ENCODE data around the gene RUNX2. TPM values are rescaled to one million over a fixed set of nuclear protein-coding genes. Genes with fewer than 3 reads are reported as not detected.

Gene RUNX2
- total and polyA plus RNA-seq, 2 donors (not counting 1 experiment from before 2014, with no cell fraction given), result 1.3 to 2.4 TPM

GRCh38 chr6:45698046-45698445 is 369.9 kb downstream of the RUNX2 start:
- Mint-ChIP-seq H3K27ac (no peak overlapping the region), H3K4me1 (peaks cover 8% of the 10 kb centered on the region), H3K4me3 (no peak overlapping the region), H3K27me3 (no peaks in the 10 kb centered on the region), H3K9me3 (ENCODE audit: insufficient read depth) (no peaks in the 10 kb centered on the region)
- no peak overlapping the region for H3K9ac ChIP-seq (ENCODE audit: low read length)
- no peaks in the 10 kb centered on the region for H4K20me1 ChIP-seq (ENCODE audit: control insufficient read depth, insufficient read depth, low read length, poor library complexity, severe bottlenecking)
- intact Hi-C loops (cut with micrococcal nuclease), result no loop called here
- ChIA-PET POLR2A (no interaction called here), CTCF (no interaction called here)
- no peak overlapping the region for H2AFZ ChIP-seq (ENCODE audit: insufficient read depth, low read depth, low read length, poor library complexity, severe bottlenecking)
- no peak for ATAC-seq (ENCODE audit: low read depth)
- H3K9me3 ChIP-seq (ENCODE audit: control extremely low read depth in 1 of 3, control insufficient read depth in 2 of 3, insufficient read depth in 1 of 3, low read length in 2 of 3), result no peaks in the 10 kb centered on the region
- H3K79me2 ChIP-seq (ENCODE audit: control insufficient read depth, insufficient read depth, low read length), result no peaks in the 10 kb centered on the region
- 100% methylated on average over 1 of the region's 2 CpGs for WGBS (ENCODE audit: insufficient coverage)
- no peak overlapping the region for H3K4me3 ChIP-seq (ENCODE audit: control extremely low read depth in 1 of 5, extremely low read depth in 1 of 5, insufficient read depth in 1 of 5, low read depth in 2 of 5, low read length in 4 of 5)
- no peak overlapping the region for H3K27ac ChIP-seq (ENCODE audit: low read length in 2 of 2)
- peaks cover 0 to 4% of the 10 kb centered on the region in 2 donors for H3K4me1 ChIP-seq (ENCODE audit: control insufficient read depth in 2 of 2, insufficient read depth in 2 of 2, low read length in 2 of 2)
- no peaks in the 10 kb centered on the region for H3K27me3 ChIP-seq (replicated peaks in 1 of 4; ENCODE audit: control extremely low read depth in 1 of 4, control insufficient read depth in 3 of 4, insufficient read depth in 4 of 4, low read length in 3 of 4)
- no peak overlapping the region for H3K4me2 ChIP-seq (replicated peaks; ENCODE audit: low read depth, low read length, poor library complexity, severe bottlenecking)
- no peak for DNase-seq
- no peaks in the 10 kb centered on the region for H3K36me3 ChIP-seq (replicated peaks in 1 of 2; ENCODE audit: control extremely low read depth in 1 of 2, control insufficient read depth in 1 of 2, extremely low read depth in 1 of 2, insufficient read depth in 2 of 2, low read length in 1 of 2)
- no peak for TF ChIP-seq CTCF (IDR thresholded peaks at IDR 0.05)
- no peak for TF ChIP-seq EZH2 (IDR thresholded peaks at IDR 0.05; ENCODE audit: borderline replicate concordance, insufficient read depth, low read depth, low read length, poor library complexity, severe bottlenecking)

DNA sequence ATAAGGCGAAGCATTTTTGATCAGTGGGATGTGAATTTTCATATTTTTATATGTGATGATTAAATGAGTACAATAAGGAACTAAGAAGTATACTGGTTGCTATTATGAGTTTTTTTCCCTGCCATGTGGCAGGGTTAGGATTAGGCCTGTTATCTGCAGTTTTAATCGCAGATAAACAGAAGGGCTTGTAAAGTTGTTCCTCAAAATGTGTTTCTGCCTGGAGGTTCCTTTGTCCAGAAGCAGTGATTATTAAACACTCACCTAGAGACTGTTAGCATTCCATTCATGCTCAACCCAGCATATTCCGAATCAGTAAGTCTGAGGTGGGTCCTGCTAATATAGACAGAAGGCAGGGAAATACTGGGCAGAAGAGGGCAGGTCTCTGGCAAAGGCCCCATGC is 371.5 kb downstream of the RUNX2 start:
- Histone ChIP-seq H3K79me2 (ENCODE audit: control insufficient read depth, insufficient read depth, low read length) (no peaks in the 10 kb centered on the region), H2AFZ (ENCODE audit: insufficient read depth, low read depth, low read length, poor library complexity, severe bottlenecking) (no peak overlapping the region), H3K36me3 (replicated peaks in 1 of 2; ENCODE audit: control extremely low read depth in 1 of 2, control insufficient read depth in 1 of 2, extremely low read depth in 1 of 2, insufficient read depth in 2 of 2, low read length in 1 of 2) (no peaks in the 10 kb centered on the region), H3K27me3 (replicated peaks in 1 of 4; ENCODE audit: control extremely low read depth in 1 of 4, control insufficient read depth in 3 of 4, insufficient read depth in 4 of 4, low read length in 3 of 4) (no peaks in the 10 kb centered on the region), H3K27ac (ENCODE audit: low read length in 2 of 2) (no peak overlapping the region), H4K20me1 (ENCODE audit: control insufficient read depth, insufficient read depth, low read length, poor library complexity, severe bottlenecking) (no peaks in the 10 kb centered on the region), H3K9me3 (ENCODE audit: control extremely low read depth in 1 of 3, control insufficient read depth in 2 of 3, insufficient read depth in 1 of 3, low read length in 2 of 3) (no peaks in the 10 kb centered on the region), H3K9ac (ENCODE audit: low read length) (no peak overlapping the region), H3K4me3 (ENCODE audit: control extremely low read depth in 1 of 5, extremely low read depth in 1 of 5, insufficient read depth in 1 of 5, low read depth in 2 of 5, low read length in 4 of 5) (no peak overlapping the region), H3K4me2 (replicated peaks; ENCODE audit: low read depth, low read length, poor library complexity, severe bottlenecking) (no peak overlapping the region), H3K4me1 (ENCODE audit: control insufficient read depth in 2 of 2, insufficient read depth in 2 of 2, low read length in 2 of 2) (peaks cover 0 to 4% of the 10 kb centered on the region in 2 donors)
- ChIA-PET POLR2A (no interaction called here), CTCF (no interaction called here)
- Mint-ChIP-seq H3K27me3 (no peaks in the 10 kb centered on the region), H3K4me3 (no peak overlapping the region), H3K9me3 (ENCODE audit: insufficient read depth) (no peaks in the 10 kb centered on the region), H3K27ac (no peak overlapping the region), H3K4me1 (peaks cover 8% of the 10 kb centered on the region)
- no peak for TF ChIP-seq EZH2 (IDR thresholded peaks at IDR 0.05; ENCODE audit: borderline replicate concordance, insufficient read depth, low read depth, low read length, poor library complexity, severe bottlenecking)
- intact Hi-C loops (cut with micrococcal nuclease), result no loop called here
- ATAC-seq (ENCODE audit: low read depth) (no peak), DNase-seq (no peak)
- 100% methylated on average over 1 of the region's 3 CpGs for WGBS (ENCODE audit: insufficient coverage)
